Tibial nerve (tissue), 4 donors: Measurements from ENCODE around the gene MYH7B.

ENCODE experiments used
- CTCF ChIP-seq, 5 experiments: fragments of 200-600 bp in 3 of 5; fragments of 450-650 bp in 2 of 5; sonication (generic) in 3 of 5; IDR thresholded peaks; one replicate each; pipeline ENCODE4 v1.5.1; 2016 to 2019; ENCODE audit warnings: antibody characterized with exemption in 5 of 5, mild to moderate bottlenecking in 3 of 5, moderate library complexity in 2 of 5
- EP300 ChIP-seq, 2 donors: sonication (generic); formaldehyde crosslinking; IDR thresholded peaks; one replicate each; pipeline ENCODE4 v1.6.1; 2017; ENCODE audit warnings: antibody characterized with exemption in 2 of 2, mild to moderate bottlenecking in 1 of 2
- POLR2A ChIP-seq, 2 donors: fragments of 450-650 bp; IDR thresholded peaks; one replicate each; pipeline ENCODE4 v1.6.1; 2017; ENCODE audit warnings: antibody characterized with exemption in 2 of 2, mild to moderate bottlenecking in 2 of 2, moderate library complexity in 2 of 2

- TF ChIP-seq CTCF (IDR thresholded peaks at IDR 0.05) (no peak), POLR2A (IDR thresholded peaks at IDR 0.05) (no peak), EP300 (IDR thresholded peaks at IDR 0.05) (no peak)
These were observed 34.2 kb upstream of the MYH7B start for GRCh38 chr20:34921436-34921835.
